GM12875 (cell line): ENCODE data around the gene USP6NL.
"Not testable (repeated sequence)": the region's sequence is repeated elsewhere in the genome, so short reads cannot be mapped to it uniquely, and the experiment has no call there.

Source experiments
- H3K4me3 ChIP-seq: one replicate; pipeline ENCODE4 v1.5.1; 2011; ENCODE audit warnings: low read depth, low read length, control low read depth
- TF ChIP-seq, protein P1 (sequence below): IDR thresholded peaks from 2 replicates; pipeline ENCODE4 v1.5.1; 2011; ENCODE audit warnings: low read depth, mild to moderate bottlenecking, control low read depth, inconsistent platforms, low read length, moderate library complexity, borderline replicate concordance; ENCODE audit not compliant: insufficient read depth

Gene USP6NL

GRCh38 chr10:11440250-11441150, 170.9 kb downstream of the USP6NL start:
- H3K4me3 ChIP-seq, result no peak overlapping the region
- TF ChIP-seq, protein P1, sequence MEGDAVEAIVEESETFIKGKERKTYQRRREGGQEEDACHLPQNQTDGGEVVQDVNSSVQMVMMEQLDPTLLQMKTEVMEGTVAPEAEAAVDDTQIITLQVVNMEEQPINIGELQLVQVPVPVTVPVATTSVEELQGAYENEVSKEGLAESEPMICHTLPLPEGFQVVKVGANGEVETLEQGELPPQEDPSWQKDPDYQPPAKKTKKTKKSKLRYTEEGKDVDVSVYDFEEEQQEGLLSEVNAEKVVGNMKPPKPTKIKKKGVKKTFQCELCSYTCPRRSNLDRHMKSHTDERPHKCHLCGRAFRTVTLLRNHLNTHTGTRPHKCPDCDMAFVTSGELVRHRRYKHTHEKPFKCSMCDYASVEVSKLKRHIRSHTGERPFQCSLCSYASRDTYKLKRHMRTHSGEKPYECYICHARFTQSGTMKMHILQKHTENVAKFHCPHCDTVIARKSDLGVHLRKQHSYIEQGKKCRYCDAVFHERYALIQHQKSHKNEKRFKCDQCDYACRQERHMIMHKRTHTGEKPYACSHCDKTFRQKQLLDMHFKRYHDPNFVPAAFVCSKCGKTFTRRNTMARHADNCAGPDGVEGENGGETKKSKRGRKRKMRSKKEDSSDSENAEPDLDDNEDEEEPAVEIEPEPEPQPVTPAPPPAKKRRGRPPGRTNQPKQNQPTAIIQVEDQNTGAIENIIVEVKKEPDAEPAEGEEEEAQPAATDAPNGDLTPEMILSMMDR, result no peak

DNA sequence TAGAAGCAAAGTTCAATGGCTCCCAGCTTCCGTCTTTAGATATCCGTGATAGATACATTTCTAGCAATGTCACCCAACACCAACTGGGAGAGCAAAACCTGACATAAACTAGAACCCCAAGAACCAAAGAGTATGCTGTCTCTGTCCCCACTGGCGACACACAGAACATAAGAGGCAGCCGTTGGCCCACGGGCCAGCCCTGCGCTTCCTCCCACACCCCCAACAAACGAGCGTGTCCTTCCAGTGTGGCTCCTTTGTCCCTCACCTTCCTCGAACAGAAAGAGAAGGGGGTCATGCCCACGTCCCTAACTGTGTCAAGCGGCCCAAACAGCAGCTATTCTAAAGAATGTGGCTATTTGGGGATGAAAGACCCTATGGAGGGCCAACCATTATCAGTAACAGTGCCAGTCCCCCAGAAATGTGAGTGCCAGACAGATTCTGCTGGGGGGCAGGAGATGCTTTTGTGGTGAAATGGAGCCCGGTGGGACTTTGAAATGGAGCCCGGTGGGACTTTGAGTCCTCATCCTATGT, 171.9 kb downstream of the USP6NL start:
- TF ChIP-seq, protein P1, result no peak
- H3K4me3 ChIP-seq, result no peak overlapping the region

DNA sequence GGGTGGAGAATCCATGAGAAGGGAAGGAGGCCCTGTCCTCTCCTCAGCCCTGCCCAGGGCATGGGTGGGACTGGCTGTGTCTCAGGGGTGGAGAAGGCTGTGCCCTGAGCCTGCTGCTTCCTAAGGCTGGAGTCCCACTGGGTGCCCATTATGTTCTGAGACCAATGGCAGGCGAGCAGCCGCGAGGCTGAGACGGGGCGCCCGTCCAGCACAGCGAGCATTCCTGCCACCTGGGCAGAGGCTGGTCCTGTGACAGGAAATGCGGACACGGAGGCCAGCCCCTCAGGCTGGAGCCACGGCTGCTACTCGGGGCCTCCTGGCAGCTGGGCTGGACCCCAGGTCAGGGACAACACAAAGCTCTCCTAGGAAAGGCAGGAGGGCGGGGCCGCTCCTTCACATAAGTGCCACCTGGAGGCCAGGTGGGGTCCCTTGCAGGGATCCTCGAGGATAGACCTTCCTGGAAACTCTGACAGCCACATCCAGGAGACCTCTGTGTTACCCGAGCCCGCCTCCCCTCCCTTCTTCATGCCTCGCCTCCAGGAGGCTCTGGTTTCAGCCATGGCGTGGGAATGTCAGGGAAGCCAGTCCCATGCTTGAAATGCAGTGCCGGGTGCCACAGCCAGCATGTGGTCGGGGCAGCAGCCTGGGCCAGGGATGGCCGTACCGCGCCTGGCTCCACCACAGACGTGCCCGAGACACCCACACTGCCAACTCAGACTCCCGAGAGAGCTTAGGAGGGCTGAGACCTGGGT, 173.9 kb downstream of the USP6NL start:
- TF ChIP-seq, protein P1, result no peak
- no peak overlapping the region for H3K4me3 ChIP-seq

GRCh38 chr10:11436445-11436844, 175.0 kb downstream of the USP6NL start:
- H3K4me3 ChIP-seq, result not testable (repeated sequence)

DNA sequence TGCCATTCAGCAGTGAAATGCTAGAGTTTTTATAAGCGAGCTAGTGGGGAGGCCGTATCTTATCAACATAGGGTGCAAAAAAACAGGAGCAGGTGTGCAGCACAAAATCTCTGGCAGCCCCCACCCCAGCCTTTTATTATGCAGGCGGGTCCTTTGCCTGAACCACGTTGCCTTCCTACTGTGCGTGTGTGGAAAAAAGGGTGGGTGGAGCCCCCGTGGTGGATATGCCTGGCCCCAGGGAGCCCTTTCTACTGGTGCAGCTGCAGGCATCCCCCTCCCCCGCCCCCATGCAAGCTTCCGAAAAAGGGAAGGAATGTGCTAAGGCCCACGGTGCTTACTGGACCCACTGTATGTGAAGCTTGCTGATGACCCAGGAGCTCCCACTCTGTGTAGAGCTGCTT, 175.9 kb downstream of the USP6NL start:
- H3K4me3 ChIP-seq, result no peak overlapping the region
- TF ChIP-seq, protein P1, result no peak

DNA sequence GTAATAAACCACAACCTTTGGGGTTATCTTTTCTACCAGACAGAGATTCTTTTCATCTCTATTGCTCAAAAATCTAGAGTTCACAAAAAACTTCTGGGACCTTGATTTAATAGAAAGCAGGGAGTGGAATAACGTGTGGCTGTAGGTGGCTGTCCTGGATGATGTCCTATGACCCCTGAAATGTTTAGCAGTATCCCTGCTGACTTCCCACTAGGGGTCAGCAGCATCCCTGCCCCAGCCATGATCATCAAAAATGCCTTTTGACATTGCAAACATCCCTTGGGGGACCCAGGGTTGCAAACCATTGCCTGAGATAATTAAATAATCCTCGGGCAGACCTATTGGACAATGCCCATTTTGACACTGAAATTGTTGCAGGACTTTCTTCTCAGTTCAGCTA, 177.1 kb downstream of the USP6NL start:
- no peak overlapping the region for H3K4me3 ChIP-seq
- TF ChIP-seq, protein P1, result peak; percentile 48; the same call in 1 of the 2 replicates

- no peak overlapping the region for H3K4me3 ChIP-seq
- TF ChIP-seq, protein P1, result no peak
Measured at GRCh38 chr10:11433657-11434056, 177.8 kb downstream of the USP6NL start.
